HG02884 (cell line): ENCODE results near the gene ZNF622.
"Not testable (repeated sequence)": the region's sequence is repeated elsewhere in the genome, so short reads cannot be mapped to it uniquely, and the experiment has no call there.

Source experiments
- ATAC-seq: cut with Tn5 transposase; IDR thresholded peaks from one replicate; pipeline ENCODE4 v1.9.1; 2021; ENCODE audit warnings: mild to moderate bottlenecking, moderate library complexity; ENCODE audit not compliant: unreplicated experiment

Gene ZNF622

GRCh38 chr5:16436065-16436682 lies 29.4 kb downstream of the ZNF622 start:
- not testable (repeated sequence) for ATAC-seq

- ATAC-seq = no peak
Observed at GRCh38 chr5:16431490-16431889, 34.1 kb downstream of the ZNF622 start.

GRCh38 chr5:16430349-16431089 lies 35.1 kb downstream of the ZNF622 start:
- ATAC-seq = no peak

- ATAC-seq = no peak
Observed at GRCh38 chr5:16428359-16428758, 37.2 kb downstream of the ZNF622 start.

GRCh38 chr5:16427587-16427986 lies 38.0 kb downstream of the ZNF622 start:
- no peak for ATAC-seq

GRCh38 chr5:16418471-16418922 lies 47.1 kb downstream of the ZNF622 start:
- no peak for ATAC-seq

GRCh38 chr5:16417398-16418074 lies 48.1 kb downstream of the ZNF622 start:
- ATAC-seq = no peak

GRCh38 chr5:16414861-16415260 lies 50.7 kb downstream of the ZNF622 start:
- no peak for ATAC-seq

- no peak for ATAC-seq
Observed at GRCh38 chr5:16413166-16413860, 52.3 kb downstream of the ZNF622 start.

GRCh38 chr5:16412556-16412955 lies 53.0 kb downstream of the ZNF622 start:
- no peak for ATAC-seq

GRCh38 chr5:16411741-16412455 lies 53.7 kb downstream of the ZNF622 start:
- ATAC-seq = no peak

GRCh38 chr5:16411235-16411634 lies 54.4 kb downstream of the ZNF622 start:
- no peak for ATAC-seq

GRCh38 chr5:16410338-16410737 lies 55.3 kb downstream of the ZNF622 start:
- no peak for ATAC-seq

- ATAC-seq = no peak
Observed at GRCh38 chr5:16406630-16407029, 59.0 kb downstream of the ZNF622 start.

- no peak for ATAC-seq
Observed at GRCh38 chr5:16406023-16406422, 59.6 kb downstream of the ZNF622 start.
